ENCODE results near the gene KLHL5. TPM values are rescaled to one million over a fixed set of nuclear protein-coding genes. Genes with fewer than 3 reads are reported as not detected.

Gene KLHL5
- polyA plus RNA-seq, 1 donor from 2014 or later = 33.8 TPM

DNA sequence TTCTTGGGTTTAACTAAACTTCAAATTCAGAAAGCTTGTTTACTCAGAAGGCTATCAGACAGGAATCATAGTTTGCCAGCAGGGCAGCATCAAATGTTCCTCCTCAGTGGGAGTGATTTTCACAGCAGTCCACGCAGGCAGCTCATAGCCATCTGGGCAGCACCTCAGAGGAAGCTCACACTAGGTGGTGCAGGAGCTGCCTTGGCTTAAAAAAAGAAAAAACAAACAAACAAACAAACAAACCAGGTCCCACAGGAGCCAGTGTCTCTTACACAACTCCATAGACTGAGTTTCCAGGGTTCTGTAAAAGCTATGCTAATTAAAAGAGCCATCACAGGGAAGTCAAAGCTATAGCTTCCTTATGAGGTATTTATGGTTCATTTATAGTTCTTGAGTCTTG is 10.5 kb upstream of the KLHL5 start:
- Histone ChIP-seq H3K9me2 (ENCODE audit: insufficient read depth, low read length) (no peaks in the 10 kb centered on the region), H2AFZ (ENCODE audit: low read depth, low read length) (no peak overlapping the region), H3K36me3 (ENCODE audit: insufficient read depth, low read length) (no peaks in the 10 kb centered on the region), H4K20me1 (ENCODE audit: insufficient read depth) (no peaks in the 10 kb centered on the region), H3K27ac (ENCODE audit: low read length) (no peak overlapping the region), H3K79me2 (replicated peaks; ENCODE audit: insufficient read depth, low read length) (peaks cover 9% of the 10 kb centered on the region), H3K9me3 (ENCODE audit: low read length) (no peaks in the 10 kb centered on the region), H3K27me3 (ENCODE audit: insufficient read depth, low read depth, low read length) (no peaks in the 10 kb centered on the region), H3F3A (ENCODE audit: insufficient read depth, low read length, poor library complexity, severe bottlenecking) (no peaks in the 10 kb centered on the region), H3K9ac (ENCODE audit: low read length) (no peak overlapping the region), H3K4me3 (ENCODE audit: low read length) (no peak overlapping the region), H3K4me2 (ENCODE audit: low read length) (no peak overlapping the region)
- TF ChIP-seq POLR2AphosphoS5 (IDR thresholded peaks at IDR 0.05) (no peak), TAF1 (IDR thresholded peaks at IDR 0.05; ENCODE audit: low read depth) (no peak), EZH2 (IDR thresholded peaks at IDR 0.05; ENCODE audit: borderline replicate concordance, insufficient read depth, low read length, poor library complexity, severe bottlenecking) (no peak)

DNA sequence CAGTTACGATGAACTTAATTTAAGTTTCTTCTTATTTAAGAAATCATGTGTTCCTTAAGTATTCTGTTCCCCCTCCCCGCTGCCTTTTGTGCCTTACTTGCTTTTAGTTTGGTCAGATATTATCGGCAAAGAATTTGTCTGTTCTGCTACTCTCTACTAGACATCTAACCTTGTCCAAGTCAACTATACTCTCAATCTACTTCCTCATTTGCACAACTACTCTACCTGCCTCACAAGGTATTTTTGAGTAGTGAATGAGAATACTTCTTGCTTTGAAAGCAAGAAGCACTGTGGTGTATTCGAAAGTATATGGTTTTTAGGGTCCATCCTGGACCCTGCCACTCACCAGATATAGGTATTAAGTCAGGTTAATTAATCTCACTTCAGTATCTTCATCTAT is 8.0 kb upstream of the KLHL5 start:
- Histone ChIP-seq H3K9me2 (ENCODE audit: insufficient read depth, low read length) (no peaks in the 10 kb centered on the region), H3K9ac (ENCODE audit: low read length) (no peak overlapping the region), H3K27ac (ENCODE audit: low read length) (no peak overlapping the region), H3F3A (ENCODE audit: insufficient read depth, low read length, poor library complexity, severe bottlenecking) (no peaks in the 10 kb centered on the region), H2AFZ (ENCODE audit: low read depth, low read length) (no peak overlapping the region), H3K36me3 (ENCODE audit: insufficient read depth, low read length) (no peaks in the 10 kb centered on the region), H3K79me2 (replicated peaks; ENCODE audit: insufficient read depth, low read length) (peaks cover 16% of the 10 kb centered on the region), H3K9me3 (ENCODE audit: low read length) (no peaks in the 10 kb centered on the region), H4K20me1 (ENCODE audit: insufficient read depth) (no peaks in the 10 kb centered on the region), H3K4me3 (ENCODE audit: low read length) (no peak overlapping the region), H3K27me3 (ENCODE audit: insufficient read depth, low read depth, low read length) (no peaks in the 10 kb centered on the region), H3K4me2 (ENCODE audit: low read length) (no peak overlapping the region)
- TF ChIP-seq, protein P1, sequence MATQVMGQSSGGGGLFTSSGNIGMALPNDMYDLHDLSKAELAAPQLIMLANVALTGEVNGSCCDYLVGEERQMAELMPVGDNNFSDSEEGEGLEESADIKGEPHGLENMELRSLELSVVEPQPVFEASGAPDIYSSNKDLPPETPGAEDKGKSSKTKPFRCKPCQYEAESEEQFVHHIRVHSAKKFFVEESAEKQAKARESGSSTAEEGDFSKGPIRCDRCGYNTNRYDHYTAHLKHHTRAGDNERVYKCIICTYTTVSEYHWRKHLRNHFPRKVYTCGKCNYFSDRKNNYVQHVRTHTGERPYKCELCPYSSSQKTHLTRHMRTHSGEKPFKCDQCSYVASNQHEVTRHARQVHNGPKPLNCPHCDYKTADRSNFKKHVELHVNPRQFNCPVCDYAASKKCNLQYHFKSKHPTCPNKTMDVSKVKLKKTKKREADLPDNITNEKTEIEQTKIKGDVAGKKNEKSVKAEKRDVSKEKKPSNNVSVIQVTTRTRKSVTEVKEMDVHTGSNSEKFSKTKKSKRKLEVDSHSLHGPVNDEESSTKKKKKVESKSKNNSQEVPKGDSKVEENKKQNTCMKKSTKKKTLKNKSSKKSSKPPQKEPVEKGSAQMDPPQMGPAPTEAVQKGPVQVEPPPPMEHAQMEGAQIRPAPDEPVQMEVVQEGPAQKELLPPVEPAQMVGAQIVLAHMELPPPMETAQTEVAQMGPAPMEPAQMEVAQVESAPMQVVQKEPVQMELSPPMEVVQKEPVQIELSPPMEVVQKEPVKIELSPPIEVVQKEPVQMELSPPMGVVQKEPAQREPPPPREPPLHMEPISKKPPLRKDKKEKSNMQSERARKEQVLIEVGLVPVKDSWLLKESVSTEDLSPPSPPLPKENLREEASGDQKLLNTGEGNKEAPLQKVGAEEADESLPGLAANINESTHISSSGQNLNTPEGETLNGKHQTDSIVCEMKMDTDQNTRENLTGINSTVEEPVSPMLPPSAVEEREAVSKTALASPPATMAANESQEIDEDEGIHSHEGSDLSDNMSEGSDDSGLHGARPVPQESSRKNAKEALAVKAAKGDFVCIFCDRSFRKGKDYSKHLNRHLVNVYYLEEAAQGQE (IDR thresholded peaks at IDR 0.05; ENCODE audit: borderline replicate concordance) = no peak
- TF ChIP-seq EZH2 (IDR thresholded peaks at IDR 0.05; ENCODE audit: borderline replicate concordance, insufficient read depth, low read length, poor library complexity, severe bottlenecking) (no peak), TAF1 (IDR thresholded peaks at IDR 0.05; ENCODE audit: low read depth) (no peak), EP300 (conservative IDR thresholded peaks at IDR 0.05; ENCODE audit: poor library complexity, severe bottlenecking) (no peak), RAD21 (conservative IDR thresholded peaks at IDR 0.05) (no peak), MXI1 (conservative IDR thresholded peaks at IDR 0.05; ENCODE audit: poor library complexity, severe bottlenecking) (no peak), SMC3 (conservative IDR thresholded peaks at IDR 0.05; ENCODE audit: poor library complexity) (no peak)
- TF ChIP-seq, protein P2, sequence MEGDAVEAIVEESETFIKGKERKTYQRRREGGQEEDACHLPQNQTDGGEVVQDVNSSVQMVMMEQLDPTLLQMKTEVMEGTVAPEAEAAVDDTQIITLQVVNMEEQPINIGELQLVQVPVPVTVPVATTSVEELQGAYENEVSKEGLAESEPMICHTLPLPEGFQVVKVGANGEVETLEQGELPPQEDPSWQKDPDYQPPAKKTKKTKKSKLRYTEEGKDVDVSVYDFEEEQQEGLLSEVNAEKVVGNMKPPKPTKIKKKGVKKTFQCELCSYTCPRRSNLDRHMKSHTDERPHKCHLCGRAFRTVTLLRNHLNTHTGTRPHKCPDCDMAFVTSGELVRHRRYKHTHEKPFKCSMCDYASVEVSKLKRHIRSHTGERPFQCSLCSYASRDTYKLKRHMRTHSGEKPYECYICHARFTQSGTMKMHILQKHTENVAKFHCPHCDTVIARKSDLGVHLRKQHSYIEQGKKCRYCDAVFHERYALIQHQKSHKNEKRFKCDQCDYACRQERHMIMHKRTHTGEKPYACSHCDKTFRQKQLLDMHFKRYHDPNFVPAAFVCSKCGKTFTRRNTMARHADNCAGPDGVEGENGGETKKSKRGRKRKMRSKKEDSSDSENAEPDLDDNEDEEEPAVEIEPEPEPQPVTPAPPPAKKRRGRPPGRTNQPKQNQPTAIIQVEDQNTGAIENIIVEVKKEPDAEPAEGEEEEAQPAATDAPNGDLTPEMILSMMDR (IDR thresholded peaks at IDR 0.05; ENCODE audit: poor library complexity, severe bottlenecking) = no peak

DNA sequence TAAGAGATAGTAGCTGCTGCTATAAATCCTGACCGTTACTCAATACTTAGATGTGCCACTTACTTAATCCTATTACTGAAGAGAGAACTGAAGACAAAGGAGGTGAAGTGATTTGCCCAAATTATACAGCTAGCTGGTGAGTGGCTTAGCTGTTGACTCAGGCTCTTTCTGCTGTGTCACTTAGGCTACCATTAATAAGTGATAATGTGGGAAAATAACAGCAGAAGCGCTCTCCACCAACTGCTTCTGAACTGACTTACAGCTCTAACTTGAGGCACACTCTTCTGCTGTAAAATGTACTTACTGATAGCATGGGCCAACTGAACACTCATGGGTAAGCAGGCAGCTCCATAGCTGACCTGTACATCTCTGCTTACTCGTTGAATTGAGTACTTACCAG is 7.5 kb upstream of the KLHL5 start:
- Histone ChIP-seq H3K4me3 (ENCODE audit: low read length) (no peak overlapping the region), H3F3A (ENCODE audit: insufficient read depth, low read length, poor library complexity, severe bottlenecking) (no peaks in the 10 kb centered on the region), H3K9me3 (ENCODE audit: low read length) (no peaks in the 10 kb centered on the region), H3K4me2 (ENCODE audit: low read length) (no peak overlapping the region), H3K79me2 (replicated peaks; ENCODE audit: insufficient read depth, low read length) (peaks cover 16% of the 10 kb centered on the region), H3K9me2 (ENCODE audit: insufficient read depth, low read length) (no peaks in the 10 kb centered on the region), H3K27ac (ENCODE audit: low read length) (no peak overlapping the region), H3K9ac (ENCODE audit: low read length) (no peak overlapping the region), H4K20me1 (ENCODE audit: insufficient read depth) (no peaks in the 10 kb centered on the region), H3K36me3 (ENCODE audit: insufficient read depth, low read length) (no peaks in the 10 kb centered on the region), H2AFZ (ENCODE audit: low read depth, low read length) (no peak overlapping the region), H3K27me3 (ENCODE audit: insufficient read depth, low read depth, low read length) (no peaks in the 10 kb centered on the region)
- TF ChIP-seq RAD21 (conservative IDR thresholded peaks at IDR 0.05) (no peak), MXI1 (conservative IDR thresholded peaks at IDR 0.05; ENCODE audit: poor library complexity, severe bottlenecking) (no peak), EZH2 (IDR thresholded peaks at IDR 0.05; ENCODE audit: borderline replicate concordance, insufficient read depth, low read length, poor library complexity, severe bottlenecking) (no peak), SMC3 (conservative IDR thresholded peaks at IDR 0.05; ENCODE audit: poor library complexity) (no peak), EP300 (conservative IDR thresholded peaks at IDR 0.05; ENCODE audit: poor library complexity, severe bottlenecking) (no peak), TAF1 (IDR thresholded peaks at IDR 0.05; ENCODE audit: low read depth) (no peak), POLR2AphosphoS5 (IDR thresholded peaks at IDR 0.05) (no peak)
- TF ChIP-seq, protein P2 (IDR thresholded peaks at IDR 0.05; ENCODE audit: poor library complexity, severe bottlenecking) = no peak
- TF ChIP-seq, protein P1 (IDR thresholded peaks at IDR 0.05; ENCODE audit: borderline replicate concordance) = no peak

Measured in neural cell (in vitro differentiated cells).